SIG-M5 treated with dmso at 0.1 percent for 504 hours (cell line): ENCODE results near the gene REM2.

Experiments used
- DNase-seq: peaks from one replicate; lab custom pipeline; 2025; ENCODE audit not compliant: unreplicated experiment; lab: John Stamatoyannopoulos, UW

REM2 gene, protein sequence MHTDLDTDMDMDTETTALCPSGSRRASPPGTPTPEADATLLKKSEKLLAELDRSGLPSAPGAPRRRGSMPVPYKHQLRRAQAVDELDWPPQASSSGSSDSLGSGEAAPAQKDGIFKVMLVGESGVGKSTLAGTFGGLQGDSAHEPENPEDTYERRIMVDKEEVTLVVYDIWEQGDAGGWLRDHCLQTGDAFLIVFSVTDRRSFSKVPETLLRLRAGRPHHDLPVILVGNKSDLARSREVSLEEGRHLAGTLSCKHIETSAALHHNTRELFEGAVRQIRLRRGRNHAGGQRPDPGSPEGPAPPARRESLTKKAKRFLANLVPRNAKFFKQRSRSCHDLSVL

DNA sequence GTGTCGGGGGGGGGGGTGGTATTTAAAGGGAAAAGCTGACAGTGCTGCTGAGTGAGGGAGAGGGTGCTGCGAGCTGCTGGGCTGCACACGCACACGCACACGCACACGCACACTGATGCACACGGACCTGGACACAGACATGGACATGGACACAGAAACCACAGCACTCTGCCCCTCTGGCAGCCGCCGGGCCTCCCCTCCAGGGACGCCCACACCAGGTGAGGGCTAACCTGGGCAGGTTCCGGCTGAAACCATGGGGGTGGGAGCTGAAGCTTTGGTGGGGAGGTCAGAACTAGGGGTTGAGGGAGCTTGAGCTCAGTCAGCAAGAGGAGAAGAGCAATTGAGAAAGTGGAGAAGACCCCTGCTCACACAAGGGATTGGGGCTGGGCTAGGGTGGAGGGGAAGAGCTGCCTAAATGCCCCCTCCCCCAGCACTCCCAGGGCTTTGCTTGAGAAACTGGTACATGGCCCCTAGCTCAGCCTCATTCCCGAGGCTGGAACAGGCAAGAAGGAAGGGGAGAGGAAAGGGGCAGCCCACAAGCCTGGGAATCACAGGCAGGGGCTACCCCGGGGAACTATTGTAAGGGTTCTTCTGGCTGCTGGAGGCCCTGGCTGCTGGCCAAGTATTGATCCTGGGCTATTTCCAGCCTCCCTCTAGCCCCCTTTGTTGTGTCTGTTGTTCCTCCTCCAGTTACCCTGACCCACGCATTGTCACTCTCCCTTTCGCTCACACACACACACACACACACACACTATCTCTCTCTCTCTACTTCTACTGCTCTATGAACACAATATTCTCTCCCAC lies at the start of gene REM2:
Gene REM2 (plus strand): TSS at position 50 of the 804 bp plus-strand sequence. CDS start 66 bp downstream, at position 116.
- DNase-seq = no peak

- DNase-seq = no peak
Measured at GRCh38 chr14:22835505-22835904, 47.5 kb upstream of the REM2 start.

DNA sequence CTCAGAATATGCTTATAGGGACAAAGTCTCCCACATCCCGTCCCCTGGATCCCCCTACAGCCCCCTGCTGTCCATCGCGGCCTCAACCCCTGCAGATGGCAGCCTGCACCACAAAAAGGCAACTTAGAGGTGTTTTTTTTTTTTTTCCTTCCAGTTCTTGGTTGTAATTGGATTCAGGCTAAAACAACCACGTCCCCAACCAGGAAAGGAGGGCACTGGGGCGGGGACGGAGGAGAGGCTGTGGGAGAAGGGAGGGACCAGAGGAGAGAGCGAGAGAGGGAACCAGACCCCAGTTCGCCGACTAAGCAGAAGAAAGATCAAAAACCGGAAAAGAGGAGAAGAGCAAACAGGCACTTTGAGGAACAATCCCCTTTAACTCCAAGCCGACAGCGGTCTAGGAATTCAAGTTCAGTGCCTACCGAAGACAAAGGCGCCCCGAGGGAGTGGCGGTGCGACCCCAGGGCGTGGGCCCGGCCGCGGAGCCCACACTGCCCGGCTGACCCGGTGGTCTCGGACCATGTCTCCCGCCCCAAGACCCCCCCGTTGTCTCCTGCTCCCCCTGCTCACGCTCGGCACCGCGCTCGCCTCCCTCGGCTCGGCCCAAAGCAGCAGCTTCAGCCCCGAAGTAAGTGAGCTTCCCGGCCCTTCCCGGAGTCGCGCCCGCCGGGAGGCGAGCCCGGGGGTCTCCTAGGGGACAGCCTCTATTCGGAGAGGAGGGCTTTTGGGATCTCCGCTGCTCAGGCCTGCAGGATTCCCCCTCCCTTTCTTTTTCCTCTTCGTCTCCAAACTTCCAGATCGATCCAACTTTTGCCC lies 46.5 kb upstream of the REM2 start, which contains the start of gene MMP14:
Gene MMP14 (plus strand): TSS at position 285 of the 813 bp plus-strand sequence. CDS start 233 bp downstream, at position 518.
- no peak for DNase-seq

- no peak for DNase-seq
Measured at GRCh38 chr14:22837114-22837749, 45.8 kb upstream of the REM2 start.

DNA sequence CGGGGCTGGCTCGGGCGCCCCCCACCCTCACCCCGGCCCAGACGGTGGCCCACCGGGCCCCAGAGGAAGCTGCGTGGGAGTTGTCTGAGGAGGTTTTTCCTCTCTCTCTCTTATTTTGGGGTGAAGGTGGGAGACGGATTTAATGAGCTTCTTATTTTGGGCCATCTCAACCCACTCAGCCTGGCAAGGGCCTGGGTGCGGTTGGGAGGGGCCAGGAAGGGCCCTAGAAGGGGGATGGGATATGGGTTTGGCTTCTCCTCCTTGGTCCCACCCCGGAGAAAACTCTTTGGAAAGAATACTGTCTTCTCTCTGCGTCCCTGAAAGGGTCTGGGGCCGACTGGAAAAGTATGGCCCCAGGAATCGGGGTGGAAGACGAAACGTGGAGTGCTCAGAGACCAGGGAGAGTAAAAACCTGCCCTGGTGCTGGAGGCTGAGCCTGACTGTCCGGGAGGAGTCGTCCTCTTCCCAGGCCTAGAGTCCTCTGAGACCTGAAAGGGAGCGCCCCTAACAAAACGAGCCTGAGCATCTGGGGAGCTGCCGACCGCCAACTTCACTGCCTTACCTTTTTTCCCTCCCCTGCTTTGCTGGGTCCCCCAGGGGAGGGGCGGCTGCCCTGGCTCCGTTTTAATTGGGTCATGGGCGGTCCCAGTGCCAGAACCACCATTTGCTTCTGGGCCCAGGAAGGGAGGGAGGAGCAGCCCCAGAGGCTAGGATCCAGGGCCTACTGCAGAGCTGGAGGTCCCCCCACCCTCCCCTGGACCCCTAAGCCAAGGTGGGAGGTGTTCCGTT lies 45.1 kb upstream of the REM2 start:
- no peak for DNase-seq

DNA sequence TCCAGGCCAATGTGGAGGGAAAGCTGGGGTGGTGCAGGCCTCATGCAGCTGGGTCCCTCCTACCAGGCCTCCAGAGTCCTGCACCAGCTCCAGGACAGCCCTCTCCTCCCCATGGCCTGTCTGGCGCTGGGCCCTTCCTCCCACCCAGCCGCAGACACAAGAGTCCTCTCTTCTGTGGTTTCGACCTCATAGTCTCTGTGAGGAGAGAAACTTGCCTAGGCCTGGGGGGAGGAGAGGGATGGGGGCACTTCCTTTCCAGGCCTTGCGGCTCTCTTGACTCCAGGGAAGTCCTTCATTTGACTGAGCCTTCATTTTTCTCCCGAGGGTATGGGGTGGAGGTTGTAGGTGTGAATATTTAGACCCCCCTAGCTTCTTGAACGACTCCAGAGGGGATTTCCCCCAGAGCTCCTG lies 44.4 kb upstream of the REM2 start:
- peak; percentile 43 for DNase-seq

GRCh38 chr14:22839159-22839779 lies 43.8 kb upstream of the REM2 start:
- no peak for DNase-seq

DNA sequence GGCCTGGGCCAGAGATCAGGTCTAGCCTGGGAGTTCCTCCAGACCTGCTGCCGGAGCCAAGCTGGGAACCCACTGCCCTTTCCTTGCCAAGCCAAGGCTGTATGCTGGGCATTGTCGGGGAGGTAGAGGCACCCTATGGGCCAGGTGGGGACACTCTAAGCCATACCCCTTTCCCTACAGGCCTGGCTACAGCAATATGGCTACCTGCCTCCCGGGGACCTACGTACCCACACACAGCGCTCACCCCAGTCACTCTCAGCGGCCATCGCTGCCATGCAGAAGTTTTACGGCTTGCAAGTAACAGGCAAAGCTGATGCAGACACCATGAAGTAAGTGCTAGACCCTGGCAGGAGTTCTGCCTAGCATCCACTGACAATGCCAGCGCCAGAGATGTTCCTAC lies 41.7 kb upstream of the REM2 start:
- DNase-seq = no peak

DNA sequence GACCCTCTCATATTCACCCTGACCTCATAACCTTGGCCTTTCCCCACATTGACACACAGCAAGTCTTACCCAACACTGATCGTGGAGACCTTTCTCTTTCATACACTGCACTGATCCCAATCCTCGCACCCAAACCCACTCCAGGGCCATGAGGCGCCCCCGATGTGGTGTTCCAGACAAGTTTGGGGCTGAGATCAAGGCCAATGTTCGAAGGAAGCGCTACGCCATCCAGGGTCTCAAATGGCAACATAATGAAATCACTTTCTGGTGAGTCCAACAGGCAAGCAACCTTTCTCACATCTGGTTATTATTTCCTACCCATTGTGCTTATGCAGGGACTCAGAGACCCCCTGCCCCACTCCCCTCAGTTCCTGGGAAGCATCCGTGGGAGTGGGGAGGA lies 41.3 kb upstream of the REM2 start:
- DNase-seq = no peak

- DNase-seq = no peak
Measured at GRCh38 chr14:22842211-22843122, 40.6 kb upstream of the REM2 start.

DNA sequence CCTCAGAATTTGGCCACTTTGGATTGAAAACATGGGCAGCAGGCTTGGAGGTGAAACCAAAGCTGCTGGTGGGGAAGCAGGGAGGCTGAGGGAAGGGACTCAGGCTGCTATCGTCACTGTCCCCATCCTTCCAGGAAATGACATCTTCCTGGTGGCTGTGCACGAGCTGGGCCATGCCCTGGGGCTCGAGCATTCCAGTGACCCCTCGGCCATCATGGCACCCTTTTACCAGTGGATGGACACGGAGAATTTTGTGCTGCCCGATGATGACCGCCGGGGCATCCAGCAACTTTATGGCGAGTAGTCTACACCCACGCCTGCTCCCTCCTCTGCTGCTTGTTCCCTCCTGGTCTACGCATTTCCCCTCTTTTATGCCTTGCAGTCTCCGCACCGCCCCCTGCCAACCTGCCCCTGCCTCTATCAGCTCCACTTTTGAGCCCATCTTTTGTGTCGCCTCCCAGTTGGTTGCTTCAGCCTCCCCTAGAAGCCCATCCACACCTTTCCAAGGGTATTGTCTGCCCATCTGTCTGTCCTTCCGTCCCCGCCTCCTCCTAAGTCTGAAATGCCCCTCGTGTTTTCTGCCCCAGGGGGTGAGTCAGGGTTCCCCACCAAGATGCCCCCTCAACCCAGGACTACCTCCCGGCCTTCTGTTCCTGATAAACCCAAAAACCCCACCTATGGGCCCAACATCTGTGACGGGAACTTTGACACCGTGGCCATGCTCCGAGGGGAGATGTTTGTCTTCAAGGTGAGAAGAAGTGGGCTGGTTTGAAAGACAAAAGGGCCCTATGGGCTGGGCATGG lies 39.7 kb upstream of the REM2 start:
- no peak for DNase-seq

DNA sequence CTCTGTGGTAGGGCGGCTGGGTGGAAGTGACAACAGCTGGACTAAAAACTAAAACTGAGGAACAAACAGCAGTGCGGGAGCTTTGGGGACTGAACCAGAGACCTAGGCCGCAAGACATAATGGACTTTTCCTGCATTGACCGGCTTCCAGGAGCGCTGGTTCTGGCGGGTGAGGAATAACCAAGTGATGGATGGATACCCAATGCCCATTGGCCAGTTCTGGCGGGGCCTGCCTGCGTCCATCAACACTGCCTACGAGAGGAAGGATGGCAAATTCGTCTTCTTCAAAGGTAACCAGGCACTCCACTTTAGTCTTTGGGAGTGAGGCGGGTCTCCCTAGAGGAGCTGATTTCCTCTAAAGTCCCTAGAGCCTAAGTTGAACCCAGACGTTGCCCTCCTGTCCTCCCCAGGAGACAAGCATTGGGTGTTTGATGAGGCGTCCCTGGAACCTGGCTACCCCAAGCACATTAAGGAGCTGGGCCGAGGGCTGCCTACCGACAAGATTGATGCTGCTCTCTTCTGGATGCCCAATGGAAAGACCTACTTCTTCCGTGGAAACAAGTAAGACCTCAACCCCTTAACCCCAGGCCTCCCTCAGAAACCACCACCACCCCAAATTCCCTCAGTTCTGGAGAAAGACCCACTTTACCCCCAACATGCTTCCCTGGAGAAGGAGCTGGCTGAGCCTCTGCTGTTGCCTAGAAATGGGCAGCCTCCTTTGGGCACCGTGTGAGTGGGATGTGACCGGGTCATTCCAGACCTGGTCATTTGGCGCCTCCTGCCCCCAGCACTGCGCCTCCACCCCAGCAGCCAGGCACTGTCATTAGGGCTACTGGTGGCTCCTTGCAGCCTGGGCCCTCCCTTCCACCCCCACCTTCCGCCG lies 38.6 kb upstream of the REM2 start:
- no peak for DNase-seq

DNA sequence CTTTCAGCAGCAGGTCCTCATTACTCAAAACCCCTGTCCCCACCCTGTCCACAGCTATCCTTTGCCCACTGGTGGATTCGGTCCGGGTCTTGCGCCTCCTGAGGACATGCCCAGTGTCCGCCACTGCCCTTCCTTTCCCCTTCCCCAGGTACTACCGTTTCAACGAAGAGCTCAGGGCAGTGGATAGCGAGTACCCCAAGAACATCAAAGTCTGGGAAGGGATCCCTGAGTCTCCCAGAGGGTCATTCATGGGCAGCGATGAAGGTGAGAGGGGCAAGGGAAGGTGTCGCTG lies 38.0 kb upstream of the REM2 start:
- no peak for DNase-seq

GRCh38 chr14:22845821-22846625 lies 37.0 kb upstream of the REM2 start:
- no peak for DNase-seq

- no peak for DNase-seq
Measured at GRCh38 chr14:22846811-22847307, 36.2 kb upstream of the REM2 start.
